Ecto neural progenitor cell (in vitro differentiated cells): ENCODE measurements around the gene NMNAT2.
"Not testable (repeated sequence)": the region's sequence is repeated elsewhere in the genome, so short reads cannot be mapped to it uniquely, and the experiment has no call there.

ENCODE experiments used
- DNase-seq: peaks from one replicate; pipeline ENCODE4 v3.0.0-alpha.2; 2018; ENCODE audit warnings: low spot score

Gene NMNAT2

GRCh38 chr1:183416850-183417771 lies 1.1 kb downstream of the NMNAT2 start:
- peak; percentile 87 for DNase-seq

GRCh38 chr1:183414365-183414764 lies 3.8 kb downstream of the NMNAT2 start:
- DNase-seq = no peak

GRCh38 chr1:183411091-183411490 lies 7.1 kb downstream of the NMNAT2 start:
- DNase-seq = no peak

- DNase-seq = no peak
Measured at GRCh38 chr1:183407961-183408360, 10.2 kb downstream of the NMNAT2 start.

- no peak for DNase-seq
Measured at GRCh38 chr1:183407474-183407873, 10.7 kb downstream of the NMNAT2 start.

- DNase-seq = no peak
Measured at GRCh38 chr1:183404476-183404875, 13.7 kb downstream of the NMNAT2 start.

- DNase-seq = no peak
Measured at GRCh38 chr1:183403498-183403897, 14.7 kb downstream of the NMNAT2 start.

GRCh38 chr1:183401565-183401964 lies 16.6 kb downstream of the NMNAT2 start:
- not testable (repeated sequence) for DNase-seq

GRCh38 chr1:183394435-183394834 lies 23.7 kb downstream of the NMNAT2 start:
- DNase-seq = no peak

- no peak for DNase-seq
Measured at GRCh38 chr1:183391863-183392262, 26.3 kb downstream of the NMNAT2 start.

- DNase-seq = no peak
Measured at GRCh38 chr1:183390561-183390960, 27.6 kb downstream of the NMNAT2 start.

- no peak for DNase-seq
Measured at GRCh38 chr1:183388735-183389134, 29.4 kb downstream of the NMNAT2 start.

GRCh38 chr1:183385340-183386144 lies 32.6 kb downstream of the NMNAT2 start:
- no peak for DNase-seq

GRCh38 chr1:183379951-183380350 lies 38.2 kb downstream of the NMNAT2 start:
- no peak for DNase-seq

GRCh38 chr1:183375381-183375780 lies 42.8 kb downstream of the NMNAT2 start:
- DNase-seq = no peak

GRCh38 chr1:183374825-183375224 lies 43.4 kb downstream of the NMNAT2 start:
- no peak for DNase-seq

GRCh38 chr1:183372586-183373230 lies 45.5 kb downstream of the NMNAT2 start:
- no peak for DNase-seq

- DNase-seq = no peak
Measured at GRCh38 chr1:183370399-183371058, 47.7 kb downstream of the NMNAT2 start.

GRCh38 chr1:183368213-183369108 lies 49.7 kb downstream of the NMNAT2 start:
- DNase-seq = no peak

- DNase-seq = no peak
Measured at GRCh38 chr1:183366116-183366515, 52.1 kb downstream of the NMNAT2 start.

- DNase-seq = no peak
Measured at GRCh38 chr1:183365676-183366075, 52.5 kb downstream of the NMNAT2 start.
